ENCODE data around the gene LRRC8C. TPM values are rescaled to one million over a fixed set of nuclear protein-coding genes. Genes with fewer than 3 reads are reported as not detected.

Gene LRRC8C
- total and polyA plus RNA-seq, 2 of the 8 experiments (the other 6 are each of a cell fraction or from before 2014, with no cell fraction given), result 1.1 to 2.1 TPM

DNA sequence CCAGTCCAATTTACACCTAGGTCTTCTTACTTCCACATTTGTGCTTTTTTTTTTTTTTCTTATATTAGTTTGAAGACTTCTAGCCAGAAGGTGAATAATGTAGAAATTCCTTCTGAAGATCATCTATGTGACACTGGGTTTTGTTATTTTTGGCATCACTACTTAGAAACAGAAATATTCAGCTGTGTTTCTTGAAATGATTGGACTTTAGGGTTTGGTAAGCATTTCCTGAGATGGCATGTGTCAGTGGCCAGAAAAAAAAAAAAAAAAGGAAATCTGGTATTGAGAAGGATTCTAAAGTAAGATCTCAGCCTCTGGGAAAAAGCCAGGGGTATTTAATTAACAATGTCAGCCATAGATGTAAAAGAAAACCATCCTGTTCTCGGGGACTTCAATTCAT is 43.4 kb upstream of the LRRC8C start:
- H2AFZ ChIP-seq (ENCODE audit: low read length), result no peak overlapping the region
- no peak overlapping the region for H3K4me3 ChIP-seq (ENCODE audit: extremely low read depth in 1 of 4, insufficient read depth in 2 of 4, low read depth in 3 of 4, low read length in 4 of 4)
- no peaks in the 10 kb centered on the region for H3K23me2 ChIP-seq (ENCODE audit: low read depth, low read length)
- H3K56ac ChIP-seq (replicated peaks; ENCODE audit: insufficient read length, low read depth, low read length), result no peak overlapping the region
- H3K9me3 ChIP-seq (ENCODE audit: insufficient read depth in 2 of 2, low read depth in 1 of 2, low read length in 1 of 2), result no peaks in the 10 kb centered on the region
- no peak overlapping the region for H4K5ac ChIP-seq (ENCODE audit: insufficient read length, low read depth, low read length)
- no peak overlapping the region for H2BK15ac ChIP-seq (ENCODE audit: low read length)
- no peak overlapping the region for H3K14ac ChIP-seq (ENCODE audit: insufficient read length)
- H3K79me2 ChIP-seq (ENCODE audit: control insufficient read depth in 1 of 2, insufficient read depth in 2 of 2, low read length in 2 of 2), result peaks cover 0 to 10% of the 10 kb centered on the region in 2 experiments; a peak in 1 of 4 replicates
- TF ChIP-seq JUN (IDR thresholded peaks at IDR 0.05; ENCODE audit: low read depth, low read length), result no peak
- no peak for TF ChIP-seq FOSL1 (IDR thresholded peaks at IDR 0.05; ENCODE audit: insufficient read depth, low read depth, low read length)
- no peak for TF ChIP-seq SIX5 (IDR thresholded peaks at IDR 0.05; ENCODE audit: low read depth, low read length)
- TF ChIP-seq EZH2 (IDR thresholded peaks at IDR 0.05; ENCODE audit: low read depth, low read length, severe bottlenecking), result no peak
- no peak for TF ChIP-seq RBBP5 (IDR thresholded peaks at IDR 0.05; ENCODE audit: borderline replicate concordance, low read depth, low read length)
- TF ChIP-seq CBX8 (IDR thresholded peaks at IDR 0.05; ENCODE audit: borderline replicate concordance, low read depth, low read length), result no peak
- TF ChIP-seq HDAC2 (IDR thresholded peaks at IDR 0.05; ENCODE audit: borderline replicate concordance in 1 of 2, low read depth in 2 of 2, low read length in 2 of 2), result no peak
- no peak for TF ChIP-seq CEBPB (IDR thresholded peaks at IDR 0.05; ENCODE audit: low read depth, low read length)
- no peak overlapping the region for H4K91ac ChIP-seq (replicated peaks; ENCODE audit: insufficient read length, low read length)
- H4K8ac ChIP-seq (ENCODE audit: extremely low read depth, insufficient read depth, low read length), result no peak overlapping the region
- no peak overlapping the region for H2BK120ac ChIP-seq (replicated peaks; ENCODE audit: low read depth, low read length)
- no peak overlapping the region for H2BK5ac ChIP-seq (ENCODE audit: low read depth, low read length)
- peaks cover 0 to 11% (median under 1%) of the 10 kb centered on the region in 4 experiments; a peak in 6 of 8 replicates for H3K36me3 ChIP-seq (ENCODE audit: control insufficient read depth in 2 of 4, insufficient read depth in 4 of 4, low read length in 3 of 4)
- no peaks in the 10 kb centered on the region for H3K27me3 ChIP-seq (replicated peaks in 1 of 4; ENCODE audit: control insufficient read depth in 3 of 4, extremely low read depth in 1 of 4, insufficient read depth in 3 of 4, low read length in 3 of 4)
- DNase-seq (ENCODE audit: low read depth in 1 of 2, low spot score in 2 of 2) (no peak), FAIRE-seq (no peak)
- no peak overlapping the region for H2BK12ac ChIP-seq (ENCODE audit: low read depth, low read length)
- H2AK5ac ChIP-seq (ENCODE audit: low read depth, low read length), result no peak overlapping the region
- no peak overlapping the region for H3K4me2 ChIP-seq (ENCODE audit: insufficient read depth in 1 of 2, low read depth in 2 of 2, low read length in 2 of 2)
- no peak overlapping the region for H2BK20ac ChIP-seq (ENCODE audit: low read length)
- no peak overlapping the region for H3K4ac ChIP-seq (replicated peaks; ENCODE audit: insufficient read length, low read depth, low read length)
- POLR2A ChIA-PET (ENCODE audit: partially characterized antibody), result interaction anchor here (1.3 kb wide), 1 partner anchor 15 kb away, joined by 6 read pairs; no protein-coding TSS in a partner anchor
- no peak overlapping the region for H3K9ac ChIP-seq (replicated peaks in 1 of 4; ENCODE audit: extremely low read depth in 1 of 4, low read depth in 3 of 4, low read length in 3 of 4)
- CTCF ChIA-PET (ENCODE audit: partially characterized antibody), result interaction anchor here (1.0 to 2.4 kb wide), 5 partner anchors 9 to 106 kb away, joined by 3 to 8 read pairs (median 3); no protein-coding TSS in a partner anchor
- H3K79me1 ChIP-seq (ENCODE audit: low read depth, low read length), result no peaks in the 10 kb centered on the region
- peaks cover 0 to 3% of the 10 kb centered on the region in 2 experiments for H4K20me1 ChIP-seq (replicated peaks in 1 of 2; ENCODE audit: control insufficient read depth in 1 of 2, insufficient read depth in 2 of 2, low read length in 2 of 2)
- H3K18ac ChIP-seq (ENCODE audit: extremely low read depth, low read length), result no peak overlapping the region
- H3K23ac ChIP-seq (ENCODE audit: insufficient read length), result no peak overlapping the region
- H3K27ac ChIP-seq (ENCODE audit: low read depth, low read length), result no peak overlapping the region
- H3K4me1 ChIP-seq (replicated peaks in 1 of 4; ENCODE audit: control insufficient read depth in 3 of 4, insufficient read depth in 4 of 4, low read length in 3 of 4), result peaks cover 0 to 13% (median 6%) of the 10 kb centered on the region in 4 experiments; a peak in 4 of 7 replicates
- WGBS, 2 experiments (ENCODE audit: extremely low coverage in 1 of 2, insufficient coverage in 1 of 2, insufficient read length in 1 of 2, insufficient replicate concordance in 2 of 2, low coverage in 1 of 2, low lambda C conversion rate in 2 of 2, missing lambda C conversion rate in 1 of 2), result 95% methylated on average over 1 of the region's 1 CpG; no CpG with 5 or more reads in 1 of the 2 experiments

All from H1 (cell line).